ENCODE measurements around the gene OTUB1. TPM values are rescaled to one million over a fixed set of nuclear protein-coding genes. Genes with fewer than 3 reads are reported as not detected.
"Not testable (repeated sequence)": the region's sequence is repeated elsewhere in the genome, so short reads cannot be mapped to it uniquely, and the experiment has no call there.

OTUB1 gene
- polyA plus RNA-seq, 2 of the 4 experiments (the other 2 are of a cell fraction): 97.4 to 113 TPM

DNA sequence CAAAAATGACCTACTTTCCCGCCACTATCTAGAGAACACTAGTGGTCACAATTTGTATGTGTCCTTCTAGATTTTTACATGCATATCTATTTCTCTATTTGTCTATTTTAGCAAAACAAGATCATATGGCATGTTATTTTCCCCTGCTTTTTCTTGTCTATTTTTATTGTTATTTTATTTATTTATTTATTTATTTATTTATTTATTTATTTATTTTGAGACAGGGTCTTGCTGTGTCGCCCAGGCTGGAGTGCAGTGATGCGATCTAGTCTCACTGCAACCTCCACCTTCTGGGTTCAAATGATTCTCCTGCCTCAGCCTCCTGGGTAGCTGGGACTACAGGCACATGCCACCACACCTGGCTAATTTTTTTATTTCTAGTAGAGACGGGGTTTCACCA, 22.3 kb upstream of the OTUB1 start:
- FAIRE-seq; POLR2A ChIA-PET; H3K27ac ChIP-seq; H3K4me3 ChIP-seq; H3K4me1 ChIP-seq; ATAC-seq; H3K4me2 ChIP-seq; H3K9me3 ChIP-seq; DNase-seq (ENCODE audit: low read depth in 1 of 2, low spot score in 1 of 2): not testable (repeated sequence)
- CTCF ChIA-PET: interaction anchor here (1.2 to 7.5 kb wide), 2 partner anchors 19 to 127 kb away, joined by 5 to 52 read pairs; no protein-coding TSS in a partner anchor
- WGBS (ENCODE audit: missing lambda C conversion rate): 95% methylated on average over 4 of the region's 4 CpGs
- TF ChIP-seq ZC3H11A (IDR thresholded peaks at IDR 0.05): peak; percentile 88

DNA sequence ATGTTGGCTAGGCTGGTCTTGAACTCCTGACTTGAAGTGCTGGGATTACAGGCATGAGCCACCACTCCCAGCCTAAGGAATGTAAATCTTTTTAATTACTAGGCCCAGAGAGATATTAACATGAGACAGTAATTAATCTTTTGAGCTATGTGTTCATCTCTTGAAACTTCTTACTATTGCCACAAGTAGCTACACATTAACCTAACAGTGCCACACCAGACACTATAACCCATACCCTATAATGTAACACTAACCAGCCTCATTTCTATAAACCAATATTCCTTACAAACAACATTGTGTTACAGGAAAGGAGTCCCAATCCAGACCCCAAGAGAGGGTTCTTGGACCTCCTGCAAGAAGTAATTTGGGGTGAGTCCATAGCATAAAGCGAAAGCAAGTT, 19.8 kb upstream of the OTUB1 start:
- CTCF ChIA-PET: interaction anchor here (1.6 to 2.0 kb wide), 3 partner anchors 11 to 35 kb away, joined by 4 to 9 read pairs (median 6); no protein-coding TSS in a partner anchor
- FAIRE-seq: no peak

DNA sequence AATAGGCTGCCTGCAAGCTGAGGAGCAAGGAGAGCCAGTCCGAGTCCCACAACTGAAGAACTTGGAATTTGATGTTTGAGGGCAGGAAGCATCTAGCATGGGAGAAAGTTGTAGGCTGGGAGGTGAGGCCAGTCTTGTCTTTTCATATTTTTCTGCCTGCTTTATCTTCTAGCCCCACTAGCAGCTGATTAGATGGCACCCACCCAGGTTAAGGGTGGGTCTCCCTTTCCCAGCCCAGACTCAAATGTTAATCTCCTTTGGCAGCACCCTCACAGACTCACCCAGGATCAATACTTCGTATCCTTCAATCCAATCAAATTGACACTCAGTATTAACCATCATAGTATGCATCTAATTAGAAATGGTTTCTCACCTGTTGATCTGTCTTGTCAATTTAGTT, 16.8 kb upstream of the OTUB1 start:
- no peak overlapping the region for H3K4me2 ChIP-seq
- no peak overlapping the region for H3K4me3 ChIP-seq
- ChIA-PET POLR2A (no interaction called here), CTCF (no interaction called here)
- no peak for FAIRE-seq
- 87% methylated on average over 2 of the region's 2 CpGs for WGBS (ENCODE audit: missing lambda C conversion rate)
- no peaks in the 10 kb centered on the region for H3K4me1 ChIP-seq
- H3K9me3 ChIP-seq: no peaks in the 10 kb centered on the region
- no peak for DNase-seq (ENCODE audit: low read depth in 1 of 2, low spot score in 1 of 2)
- TF ChIP-seq CHD2 (IDR thresholded peaks at IDR 0.05; ENCODE audit: low read length, partially characterized antibody): no peak
- no peak overlapping the region for H3K27ac ChIP-seq
- ATAC-seq: no peak

More for the DNA sequence above, 19.8 kb upstream of the OTUB1 start:
- Histone ChIP-seq H3K4me3 (no peak overlapping the region), H3K9me3 (no peaks in the 10 kb centered on the region), H3K27ac (no peak overlapping the region), H3K4me2 (no peak overlapping the region), H3K4me1 (peaks cover 4% of the 10 kb centered on the region; the same call in 1 of the 3 replicates)
- TF ChIP-seq POLR2A (IDR thresholded peaks at IDR 0.05; ENCODE audit: low read length) (no peak), POLR2AphosphoS2 (conservative IDR thresholded peaks at IDR 0.05; ENCODE audit: low read length) (no peak), TP53 (CRISPR knock-in tag; IDR thresholded peaks at IDR 0.05) (no peak), EHF (CRISPR knock-in tag; IDR thresholded peaks at IDR 0.05) (no peak)
- TF ChIP-seq, protein P1, sequence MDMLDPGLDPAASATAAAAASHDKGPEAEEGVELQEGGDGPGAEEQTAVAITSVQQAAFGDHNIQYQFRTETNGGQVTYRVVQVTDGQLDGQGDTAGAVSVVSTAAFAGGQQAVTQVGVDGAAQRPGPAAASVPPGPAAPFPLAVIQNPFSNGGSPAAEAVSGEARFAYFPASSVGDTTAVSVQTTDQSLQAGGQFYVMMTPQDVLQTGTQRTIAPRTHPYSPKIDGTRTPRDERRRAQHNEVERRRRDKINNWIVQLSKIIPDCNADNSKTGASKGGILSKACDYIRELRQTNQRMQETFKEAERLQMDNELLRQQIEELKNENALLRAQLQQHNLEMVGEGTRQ (IDR thresholded peaks at IDR 0.05): no peak
- POLR2A ChIA-PET: no interaction called here
- DNase-seq (ENCODE audit: low read depth in 1 of 2, low spot score in 1 of 2): no peak
- WGBS (ENCODE audit: missing lambda C conversion rate): 90% methylated on average over 1 of the region's 1 CpG
- no peak for ATAC-seq

DNA sequence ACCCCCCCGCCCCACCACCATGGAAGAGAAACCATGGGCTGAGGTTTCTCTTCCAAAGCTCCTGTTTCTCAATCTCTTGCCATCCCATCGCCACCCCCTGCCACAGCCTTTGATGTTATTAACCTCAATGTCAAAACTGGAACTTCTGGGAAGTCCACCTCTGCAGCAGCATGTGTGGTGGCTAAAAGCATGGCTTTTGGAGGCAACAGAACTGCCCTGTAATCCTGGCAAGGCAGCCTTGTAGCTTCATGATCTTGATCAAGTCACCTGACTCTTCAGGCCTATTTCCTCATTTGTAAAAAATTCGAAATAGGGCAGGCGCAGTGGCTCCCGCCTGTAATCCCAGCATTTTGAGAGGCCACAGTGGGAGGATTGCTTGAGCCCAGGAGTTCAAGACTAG, 15.3 kb upstream of the OTUB1 start:
- DNase-seq (ENCODE audit: low read depth in 1 of 2, low spot score in 1 of 2) (no peak), ATAC-seq (no peak), FAIRE-seq (no peak)
- POLR2A ChIA-PET: no interaction called here
- TF ChIP-seq ZSCAN20 (CRISPR knock-in tag; IDR thresholded peaks at IDR 0.05) (no peak), HOXA7 (CRISPR knock-in tag; IDR thresholded peaks at IDR 0.05) (no peak), RCOR1 (IDR thresholded peaks at IDR 0.05; ENCODE audit: low read depth, low read length) (no peak)
- TF ChIP-seq, protein P2, sequence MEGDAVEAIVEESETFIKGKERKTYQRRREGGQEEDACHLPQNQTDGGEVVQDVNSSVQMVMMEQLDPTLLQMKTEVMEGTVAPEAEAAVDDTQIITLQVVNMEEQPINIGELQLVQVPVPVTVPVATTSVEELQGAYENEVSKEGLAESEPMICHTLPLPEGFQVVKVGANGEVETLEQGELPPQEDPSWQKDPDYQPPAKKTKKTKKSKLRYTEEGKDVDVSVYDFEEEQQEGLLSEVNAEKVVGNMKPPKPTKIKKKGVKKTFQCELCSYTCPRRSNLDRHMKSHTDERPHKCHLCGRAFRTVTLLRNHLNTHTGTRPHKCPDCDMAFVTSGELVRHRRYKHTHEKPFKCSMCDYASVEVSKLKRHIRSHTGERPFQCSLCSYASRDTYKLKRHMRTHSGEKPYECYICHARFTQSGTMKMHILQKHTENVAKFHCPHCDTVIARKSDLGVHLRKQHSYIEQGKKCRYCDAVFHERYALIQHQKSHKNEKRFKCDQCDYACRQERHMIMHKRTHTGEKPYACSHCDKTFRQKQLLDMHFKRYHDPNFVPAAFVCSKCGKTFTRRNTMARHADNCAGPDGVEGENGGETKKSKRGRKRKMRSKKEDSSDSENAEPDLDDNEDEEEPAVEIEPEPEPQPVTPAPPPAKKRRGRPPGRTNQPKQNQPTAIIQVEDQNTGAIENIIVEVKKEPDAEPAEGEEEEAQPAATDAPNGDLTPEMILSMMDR (IDR thresholded peaks at IDR 0.05): no peak
- Histone ChIP-seq H3K27ac (no peak overlapping the region), H3K4me3 (no peak overlapping the region), H3K9me3 (no peaks in the 10 kb centered on the region), H3K4me1 (peaks cover 6% of the 10 kb centered on the region), H3K4me2 (no peak overlapping the region)
- CTCF ChIA-PET: interaction anchor here (0.7 to 1.5 kb wide), 2 partner anchors 25 to 90 kb away, joined by 3 to 4 read pairs; no protein-coding TSS in a partner anchor
- WGBS (ENCODE audit: missing lambda C conversion rate): 73% methylated on average over 5 of the region's 5 CpGs

DNA sequence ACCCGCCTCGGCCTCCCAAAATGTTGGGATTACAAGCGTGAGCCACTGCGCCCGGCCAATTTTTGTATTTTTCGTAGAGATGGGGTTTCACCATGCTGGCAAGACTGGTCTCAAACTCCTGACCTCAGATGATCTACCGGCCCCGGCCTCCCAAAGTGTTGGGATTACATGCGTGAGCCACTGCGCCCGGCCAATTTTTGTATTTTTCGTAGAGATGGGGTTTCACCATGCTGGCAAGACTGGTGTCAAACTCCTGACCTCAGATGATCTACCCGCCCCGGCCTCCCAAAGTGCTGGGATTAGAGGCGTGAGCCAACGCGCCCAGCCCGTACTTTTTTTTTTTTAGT, 12.4 kb upstream of the OTUB1 start:
- not testable (repeated sequence) for ATAC-seq; FAIRE-seq; DNase-seq (ENCODE audit: low read depth in 1 of 2, low spot score in 1 of 2); H3K9me3 ChIP-seq
- ChIA-PET POLR2A (interaction anchor here (0.7 to 1.7 kb wide), 5 partner anchors 10 to 212 kb away, joined by 3 to 9 read pairs (median 4); partner anchors contain the start of genes OTUB1 and STIP1), CTCF (interaction anchor here (0.8 to 1.7 kb wide), 4 partner anchors 16 to 179 kb away, joined by 3 to 5 read pairs (median 3); no protein-coding TSS in a partner anchor)
- Histone ChIP-seq H3K4me2 (peak overlapping the region; percentile 55; the same call in 2 of the 3 replicates), H3K4me1 (peaks cover 14% of the 10 kb centered on the region), H3K4me3 (peak overlapping the region; percentile 89; the same call in 2 of the 3 replicates), H3K27ac (peak overlapping the region; percentile 57 to 79; a peak in 5 of 6 replicates)
- WGBS (ENCODE audit: missing lambda C conversion rate): 67% methylated on average over 18 of the region's 18 CpGs
